ENCODE results near the gene LDB3. TPM values are rescaled to one million over a fixed set of nuclear protein-coding genes. Genes with fewer than 3 reads are reported as not detected.
"Not testable (repeated sequence)": the region's sequence is repeated elsewhere in the genome, so short reads cannot be mapped to it uniquely, and the experiment has no call there.

The LDB3 gene
- total RNA-seq, 2 donors from 2014 or later, result 0.66 to 0.78 TPM

DNA sequence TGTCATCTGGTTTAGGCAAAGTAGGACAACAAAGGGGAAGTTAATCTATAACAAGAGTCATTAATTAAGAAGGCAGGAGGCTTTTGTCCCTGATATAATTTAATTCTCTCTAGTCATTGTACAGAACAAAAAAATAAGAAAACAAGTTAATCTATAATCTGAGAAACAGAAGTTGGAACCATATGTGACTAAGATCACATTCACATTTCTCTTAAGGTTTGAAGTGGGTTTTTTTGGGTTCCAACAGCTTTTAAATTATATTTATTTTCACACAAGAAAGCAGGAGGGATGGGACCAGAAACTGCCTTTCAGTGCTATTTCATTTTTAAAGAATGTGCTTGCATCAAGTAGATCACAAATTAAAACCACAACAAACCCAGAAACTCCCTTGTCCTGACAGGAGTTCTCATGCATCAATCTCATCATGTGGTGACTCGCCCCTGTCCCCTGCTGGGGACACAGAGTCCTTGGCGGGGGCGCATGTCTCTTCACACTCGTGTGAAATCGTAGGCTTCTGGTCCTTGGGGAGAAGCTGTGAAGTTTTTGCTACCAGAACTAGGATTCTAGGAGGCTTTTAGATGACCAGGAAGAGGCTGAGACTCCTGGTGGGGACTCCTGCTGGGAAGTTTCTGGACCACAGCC is 24.0 kb upstream of the LDB3 start:
- no peaks in the 10 kb centered on the region for H3K36me3 ChIP-seq (replicated peaks in 1 of 2; ENCODE audit: insufficient read depth in 1 of 2, low read depth in 2 of 2)
- no peaks in the 10 kb centered on the region for H3K9me3 ChIP-seq
- 74 to 77% methylated on average over 5 of the region's 5 CpGs for WGBS, 2 donors
- H3K27me3 ChIP-seq, result no peaks in the 10 kb centered on the region
- no peak for ATAC-seq
- H3K27ac ChIP-seq, result no peak overlapping the region
- TF ChIP-seq POLR2A (IDR thresholded peaks at IDR 0.05), result no peak
- TF ChIP-seq, protein P1, sequence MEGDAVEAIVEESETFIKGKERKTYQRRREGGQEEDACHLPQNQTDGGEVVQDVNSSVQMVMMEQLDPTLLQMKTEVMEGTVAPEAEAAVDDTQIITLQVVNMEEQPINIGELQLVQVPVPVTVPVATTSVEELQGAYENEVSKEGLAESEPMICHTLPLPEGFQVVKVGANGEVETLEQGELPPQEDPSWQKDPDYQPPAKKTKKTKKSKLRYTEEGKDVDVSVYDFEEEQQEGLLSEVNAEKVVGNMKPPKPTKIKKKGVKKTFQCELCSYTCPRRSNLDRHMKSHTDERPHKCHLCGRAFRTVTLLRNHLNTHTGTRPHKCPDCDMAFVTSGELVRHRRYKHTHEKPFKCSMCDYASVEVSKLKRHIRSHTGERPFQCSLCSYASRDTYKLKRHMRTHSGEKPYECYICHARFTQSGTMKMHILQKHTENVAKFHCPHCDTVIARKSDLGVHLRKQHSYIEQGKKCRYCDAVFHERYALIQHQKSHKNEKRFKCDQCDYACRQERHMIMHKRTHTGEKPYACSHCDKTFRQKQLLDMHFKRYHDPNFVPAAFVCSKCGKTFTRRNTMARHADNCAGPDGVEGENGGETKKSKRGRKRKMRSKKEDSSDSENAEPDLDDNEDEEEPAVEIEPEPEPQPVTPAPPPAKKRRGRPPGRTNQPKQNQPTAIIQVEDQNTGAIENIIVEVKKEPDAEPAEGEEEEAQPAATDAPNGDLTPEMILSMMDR (IDR thresholded peaks at IDR 0.05), result no peak
- H3K4me3 ChIP-seq, result no peak overlapping the region
- peaks cover 2% of the 10 kb centered on the region for H3K4me1 ChIP-seq
- intact Hi-C loops (cut with DNase I), result no loop called here
- DNase-seq, result no peak

DNA sequence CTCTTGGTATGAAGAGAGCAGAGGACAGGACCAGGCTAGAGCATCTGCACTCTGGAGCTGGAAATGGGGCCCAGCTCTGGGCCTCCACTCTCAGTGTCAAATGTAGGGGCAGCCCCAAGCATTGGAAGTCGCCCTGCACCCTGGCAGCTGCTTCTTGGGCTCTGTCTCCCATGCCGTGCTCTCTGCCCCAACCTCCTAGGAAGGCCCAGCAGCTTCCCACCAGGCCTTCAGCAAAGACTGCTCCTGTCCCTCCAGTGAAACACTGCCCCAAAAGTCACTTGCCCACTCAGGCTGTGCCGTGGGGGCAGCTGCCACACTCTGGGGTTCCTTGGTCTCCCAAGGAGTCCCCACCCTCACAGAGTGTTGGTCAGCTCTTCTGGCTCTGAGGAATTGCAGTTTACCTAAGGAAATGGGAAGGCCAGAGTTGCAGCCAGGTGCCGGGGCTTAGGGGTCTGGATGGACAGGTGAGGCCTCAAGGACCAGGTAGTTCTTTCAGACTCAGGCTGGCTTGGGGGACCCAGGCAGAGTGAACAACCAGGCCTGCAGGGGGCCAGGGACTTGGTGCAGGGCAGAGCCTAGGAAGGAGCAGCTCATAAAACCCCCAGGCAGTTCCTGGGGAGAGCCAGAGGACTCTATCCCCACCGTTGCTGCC is 23.4 kb upstream of the LDB3 start:
- no peak for DNase-seq
- WGBS, 2 donors, result 93 to 94% methylated on average over 3 to 4 of the region's 5 CpGs
- no peak for ATAC-seq

DNA sequence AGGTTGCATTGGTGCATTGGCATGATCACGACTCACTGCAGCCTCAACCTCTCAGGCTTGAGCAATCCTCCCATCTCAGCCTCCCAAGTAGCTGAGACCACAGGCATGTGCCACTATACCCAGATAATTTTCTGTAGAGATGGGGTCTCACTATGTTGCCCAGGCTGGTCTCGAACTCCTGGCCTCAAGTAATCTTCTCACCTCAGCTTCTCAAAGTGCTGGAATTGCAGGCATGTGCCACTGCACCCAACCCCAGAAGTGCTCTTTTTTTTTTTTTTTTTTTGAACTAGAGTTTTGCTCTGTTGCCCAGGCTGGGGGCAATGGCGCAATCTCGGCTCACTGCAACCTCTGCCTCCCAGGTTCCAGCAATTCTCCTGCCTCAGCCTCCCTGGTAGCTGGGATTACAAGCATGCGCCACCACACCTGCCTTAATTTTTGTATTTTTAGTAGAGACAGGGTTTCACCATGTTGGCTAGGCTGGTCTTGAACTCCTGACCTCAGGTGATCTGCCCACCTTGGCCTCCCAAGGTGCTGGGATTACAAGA is 22.6 kb upstream of the LDB3 start:
- WGBS, 2 donors, result 91 to 96% methylated on average over 5 of the region's 5 CpGs
- ATAC-seq; DNase-seq; H3K4me1 ChIP-seq; H3K36me3 ChIP-seq (replicated peaks in 1 of 2; ENCODE audit: insufficient read depth in 1 of 2, low read depth in 2 of 2); H3K27me3 ChIP-seq; H3K27ac ChIP-seq; H3K4me3 ChIP-seq; H3K9me3 ChIP-seq; intact Hi-C loops (cut with DNase I): not testable (repeated sequence)

More for the DNA sequence above, 23.4 kb upstream of the LDB3 start:
- Histone ChIP-seq H3K9me3 (no peaks in the 10 kb centered on the region), H3K4me3 (no peak overlapping the region), H3K36me3 (replicated peaks in 1 of 2; ENCODE audit: insufficient read depth in 1 of 2, low read depth in 2 of 2) (no peaks in the 10 kb centered on the region), H3K27me3 (no peaks in the 10 kb centered on the region), H3K27ac (no peak overlapping the region), H3K4me1 (peaks cover 5% of the 10 kb centered on the region)
- intact Hi-C loops (cut with DNase I), result no loop called here
- no peak for TF ChIP-seq POLR2A (IDR thresholded peaks at IDR 0.05)
- TF ChIP-seq, protein P1 (IDR thresholded peaks at IDR 0.05), result no peak

DNA sequence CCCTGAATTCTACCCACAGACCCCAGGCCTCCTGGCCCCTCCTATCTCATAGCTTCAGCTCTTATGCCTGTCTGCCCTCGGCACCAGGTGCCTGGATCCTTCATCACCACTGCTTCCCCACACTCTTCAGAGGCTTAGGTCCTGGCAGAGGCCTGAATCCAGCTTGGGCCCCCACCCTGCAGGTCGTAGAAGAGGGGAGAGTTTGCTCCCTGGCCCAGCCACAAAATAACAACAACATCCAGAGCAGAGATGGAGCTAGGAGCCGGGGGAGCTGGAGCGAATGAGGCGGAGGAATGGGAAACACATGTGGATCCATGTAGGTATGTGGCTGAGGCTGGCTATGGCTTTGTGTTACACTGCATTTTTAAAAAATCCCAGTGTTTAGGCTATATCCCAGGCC is 21.8 kb upstream of the LDB3 start:
- H3K36me3 ChIP-seq (replicated peaks in 1 of 2; ENCODE audit: insufficient read depth in 1 of 2, low read depth in 2 of 2), result no peaks in the 10 kb centered on the region
- WGBS, 2 donors, result 87 to 92% methylated on average over 5 of the region's 5 CpGs
- no peak for TF ChIP-seq POLR2A (IDR thresholded peaks at IDR 0.05)
- TF ChIP-seq, protein P1 (IDR thresholded peaks at IDR 0.05), result no peak
- H3K27me3 ChIP-seq, result no peaks in the 10 kb centered on the region
- peaks cover 5% of the 10 kb centered on the region for H3K4me1 ChIP-seq
- intact Hi-C loops (cut with DNase I), result no loop called here
- no peak overlapping the region for H3K4me3 ChIP-seq
- no peaks in the 10 kb centered on the region for H3K9me3 ChIP-seq
- ATAC-seq, result no peak
- H3K27ac ChIP-seq, result no peak overlapping the region
- DNase-seq, result no peak

DNA sequence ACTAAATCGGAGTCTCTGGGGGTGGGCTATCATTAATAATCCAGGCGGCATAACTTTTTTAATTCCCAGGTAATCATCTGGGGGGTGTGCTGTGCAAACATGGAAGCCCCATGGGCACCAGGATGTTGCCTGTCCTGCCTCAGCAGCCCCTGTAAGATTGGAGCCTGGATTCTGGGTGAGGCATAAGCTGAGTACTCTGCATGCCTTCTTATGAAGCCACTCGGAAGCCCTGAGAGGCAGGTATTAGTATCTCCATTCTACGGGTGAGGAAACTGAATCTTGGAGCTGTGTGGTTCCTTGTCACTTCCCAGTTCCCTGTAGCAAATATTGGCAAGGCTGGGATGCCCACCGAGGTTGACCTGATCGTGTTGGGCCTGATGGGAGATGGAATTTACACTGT is 21.4 kb upstream of the LDB3 start:
- Histone ChIP-seq H3K27me3 (no peaks in the 10 kb centered on the region), H3K36me3 (replicated peaks in 1 of 2; ENCODE audit: insufficient read depth in 1 of 2, low read depth in 2 of 2) (no peaks in the 10 kb centered on the region), H3K27ac (no peak overlapping the region), H3K9me3 (no peaks in the 10 kb centered on the region), H3K4me1 (peaks cover 5% of the 10 kb centered on the region), H3K4me3 (no peak overlapping the region)
- no peak for DNase-seq
- ATAC-seq, result no peak
- 78 to 82% methylated on average over 6 of the region's 6 CpGs for WGBS, 2 donors
- intact Hi-C loops (cut with DNase I), result no loop called here
- TF ChIP-seq, protein P1 (IDR thresholded peaks at IDR 0.05), result no peak
- TF ChIP-seq POLR2A (IDR thresholded peaks at IDR 0.05), result no peak
